ENCODE measurements around the gene PDE4B. TPM values are rescaled to one million over a fixed set of nuclear protein-coding genes. Genes with fewer than 3 reads are reported as not detected.

PDE4B gene
- total and polyA plus RNA-seq, 9 of the 15 experiments (the other 6 are each of a cell fraction or from before 2014, with no cell fraction given), result 0.09 TPM; not detected in 8

GRCh38 chr1:66175098-66175497 is 382.4 kb downstream of the PDE4B start (continued):
- TF ChIP-seq REST (IDR thresholded peaks at IDR 0.05; ENCODE audit: borderline replicate concordance) (no peak), REST (CRISPR knock-in tag; IDR thresholded peaks at IDR 0.05; ENCODE audit: low read depth) (no peak), SNIP1 (IDR thresholded peaks at IDR 0.05; ENCODE audit: low read depth) (no peak)

GRCh38 chr1:66175581-66175980 is 382.9 kb downstream of the PDE4B start:
- intact Hi-C loops (cut with micrococcal nuclease), result no loop called here
- no peak for FAIRE-seq
- H3K4me2 ChIP-seq (ENCODE audit: insufficient read depth, low read length), result no peak overlapping the region
- TF ChIP-seq RREB1 (CRISPR knock-in tag; IDR thresholded peaks at IDR 0.05), result no peak

More at GRCh38 chr1:66175581-66175980, 382.9 kb downstream of the PDE4B start:
- H3K27ac ChIP-seq (ENCODE audit: extremely low read depth, low read depth, low read length), result no peak overlapping the region
- H3K4me3 ChIP-seq, result no peak overlapping the region
- H4K20me1 ChIP-seq (replicated peaks; ENCODE audit: control insufficient read depth, insufficient read depth, low read length), result no peaks in the 10 kb centered on the region
- no peaks in the 10 kb centered on the region for H3K79me2 ChIP-seq (ENCODE audit: control insufficient read depth, insufficient read depth, low read length)
- no peaks in the 10 kb centered on the region for H3K4me1 ChIP-seq (replicated peaks in 1 of 2; ENCODE audit: control insufficient read depth in 2 of 2, insufficient read depth in 2 of 2, low read length in 2 of 2)
- no peak overlapping the region for H3K9ac ChIP-seq (ENCODE audit: insufficient read depth in 1 of 2, low read depth in 2 of 2, low read length in 2 of 2)
- 0% methylated on average over 2 of the region's 2 CpGs for WGBS (ENCODE audit: insufficient coverage, low coverage, missing lambda C conversion rate)
- in situ Hi-C loops (cut with MboI), result no loop called here
- ChIA-PET CTCF (ENCODE audit: low intra/inter-chr PET ratio) (no interaction called here), POLR2A (no interaction called here)
- no peaks in the 10 kb centered on the region for H3K27me3 ChIP-seq (ENCODE audit: control insufficient read depth in 2 of 2, insufficient read depth in 2 of 2, low read length in 2 of 2)
- BruUV-seq (replicated peaks), result no TSS peak
- no peaks in the 10 kb centered on the region for H3K9me1 ChIP-seq (ENCODE audit: control insufficient read depth, insufficient read depth, low read length)
- H3K36me3 ChIP-seq (ENCODE audit: control insufficient read depth, insufficient read depth, low read length), result no peaks in the 10 kb centered on the region
- DNase-seq (ENCODE audit: extremely low read depth in 1 of 4, low spot score in 3 of 4) (no peak), ATAC-seq (no peak)
- no peak overlapping the region for H2AFZ ChIP-seq (ENCODE audit: low read depth, low read length)
- H3K9me3 ChIP-seq (replicated peaks; ENCODE audit: control insufficient read depth, insufficient read depth, low read depth, low read length), result no peaks in the 10 kb centered on the region
